SHP77 (cell line): Measurements from ENCODE around the gene MRPS18A.
"Not testable (repeated sequence)": the region's sequence is repeated elsewhere in the genome, so short reads cannot be mapped to it uniquely, and the experiment has no call there.

ENCODE experiments used
- DNase-seq, 2 experiments: peaks; one replicate each; lab custom pipeline; 2025; lab: John Stamatoyannopoulos, UW

Gene MRPS18A

GRCh38 chr6:43634702-43635303 is 52.8 kb downstream of the MRPS18A start:
- DNase-seq, result no peak

- not testable (repeated sequence) for DNase-seq
Measured at GRCh38 chr6:43633002-43633401, 54.6 kb downstream of the MRPS18A start.

- DNase-seq, result no peak
Measured at GRCh38 chr6:43630980-43631619, 56.5 kb downstream of the MRPS18A start.

- DNase-seq, result peak; percentile 94
Measured at GRCh38 chr6:43629505-43630300, 57.9 kb downstream of the MRPS18A start.

- peak; percentile 96 to 98 for DNase-seq
Measured at GRCh38 chr6:43629104-43629504, 58.5 kb downstream of the MRPS18A start, which contains the start of gene GTPBP2. Gene GTPBP2 (minus strand): TSS chr6:43629264. CDS start chr6:43629162, 102 bp downstream.

- peak; percentile 14 to 60 for DNase-seq
Measured at GRCh38 chr6:43628393-43629103, 59.0 kb downstream of the MRPS18A start.

GRCh38 chr6:43627008-43627825 is 60.4 kb downstream of the MRPS18A start:
- DNase-seq, result peak; percentile 84 to 90

GRCh38 chr6:43625393-43625992 is 62.1 kb downstream of the MRPS18A start:
- DNase-seq, result no peak

- no peak for DNase-seq
Measured at GRCh38 chr6:43624786-43625288, 62.8 kb downstream of the MRPS18A start.

- DNase-seq, result no peak
Measured at GRCh38 chr6:43623880-43624785, 63.5 kb downstream of the MRPS18A start.

- DNase-seq, result no peak
Measured at GRCh38 chr6:43622541-43622940, 65.0 kb downstream of the MRPS18A start.

- DNase-seq, result no peak
Measured at GRCh38 chr6:43621836-43622180, 65.8 kb downstream of the MRPS18A start.
